ENCODE results near the gene SCART1.
"Not testable (repeated sequence)": the region's sequence is repeated elsewhere in the genome, so short reads cannot be mapped to it uniquely, and the experiment has no call there.

Gene SCART1

DNA sequence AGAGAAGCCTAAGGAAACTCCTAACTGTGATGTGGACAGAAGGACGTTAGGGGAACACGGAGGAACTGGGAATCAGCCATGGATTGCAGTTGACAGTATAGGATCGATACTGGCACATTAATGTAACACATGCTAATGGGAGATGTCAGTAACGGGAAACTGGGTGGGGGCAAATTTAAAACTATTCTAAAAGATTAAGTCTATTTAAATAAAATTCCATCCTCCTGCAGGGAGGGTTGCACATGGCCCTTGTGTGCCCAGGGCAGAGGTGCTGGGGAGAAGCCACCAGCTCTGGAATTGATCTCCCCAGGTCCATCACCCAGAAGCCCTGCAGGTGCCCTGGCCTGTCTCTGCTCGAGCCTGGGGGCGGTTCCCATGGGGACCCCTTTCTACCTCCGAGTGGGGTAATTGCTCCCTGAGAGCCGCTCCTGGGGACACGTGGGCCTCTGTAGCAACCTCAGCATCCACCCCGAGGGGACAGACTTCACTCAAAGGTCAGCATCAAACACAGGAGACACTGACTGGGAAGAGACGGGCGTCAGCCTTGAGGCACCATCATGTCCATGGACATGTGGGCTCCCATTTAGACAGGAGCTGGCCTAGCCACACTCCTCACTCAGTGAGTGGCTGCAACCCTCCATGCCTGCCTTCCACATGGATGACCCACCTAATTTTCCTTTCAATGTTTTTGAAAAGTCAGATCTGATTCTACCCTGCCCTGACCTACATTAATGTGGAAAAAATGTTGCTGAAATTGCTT is 21.1 kb downstream of the SCART1 start:
- no peak for DNase-seq

DNA sequence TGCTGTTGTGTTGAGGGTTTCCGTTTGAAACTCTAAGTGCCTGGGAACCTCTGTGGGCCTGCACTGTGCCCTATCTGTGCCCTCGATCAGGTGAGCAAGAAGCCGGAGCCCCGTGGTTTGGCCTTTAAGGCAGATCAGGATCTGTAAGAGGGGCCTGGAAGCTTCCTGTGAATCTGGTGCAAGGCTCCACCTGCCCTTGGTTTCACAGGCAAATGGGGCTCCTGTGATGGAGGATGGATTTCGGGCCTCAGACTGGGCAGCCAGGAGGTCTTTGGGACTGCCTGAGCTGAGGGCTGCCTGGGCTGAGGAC is 21.6 kb downstream of the SCART1 start:
- DNase-seq = peak; percentile 45

DNA sequence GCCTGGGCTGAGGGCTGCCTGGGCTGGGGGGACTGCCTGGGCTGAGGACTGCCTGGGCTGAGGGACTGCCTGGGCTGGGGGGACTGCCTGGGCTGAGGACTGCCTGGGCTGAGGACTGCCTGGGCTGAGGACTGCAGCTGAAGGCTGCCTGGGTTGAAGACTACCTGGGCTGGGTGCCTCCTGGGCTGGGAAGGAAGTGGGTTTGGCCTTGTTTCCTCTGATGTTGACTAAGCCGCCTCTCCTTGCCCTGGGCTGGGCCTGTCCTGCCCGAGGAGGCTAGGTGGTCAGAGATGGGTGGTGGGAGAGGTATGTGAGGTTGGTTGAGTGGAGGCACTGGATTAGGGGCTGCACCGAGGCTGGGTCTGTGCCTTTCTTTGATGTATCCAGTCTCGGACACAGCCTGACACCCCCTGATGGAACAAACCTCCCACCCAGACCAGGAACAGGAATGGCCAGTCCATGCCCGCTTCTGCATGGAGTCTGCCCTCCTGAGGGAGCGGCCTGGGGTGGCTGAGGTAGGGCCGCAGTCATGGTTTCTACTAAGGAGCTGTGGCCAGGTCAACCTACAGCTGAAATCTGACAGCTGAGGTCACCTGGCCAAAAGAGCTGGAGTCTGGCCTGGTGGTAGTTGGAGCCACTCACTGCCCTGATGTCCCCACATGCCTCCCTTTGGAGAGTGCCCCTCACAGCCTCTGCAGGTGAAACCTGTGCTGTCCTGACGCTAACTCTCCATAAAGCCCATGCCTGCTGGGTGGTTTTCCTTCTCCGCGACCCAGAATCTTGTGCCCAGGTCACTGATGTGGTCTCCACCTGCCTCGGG is 22.3 kb downstream of the SCART1 start:
- peak; percentile 41 for DNase-seq

DNA sequence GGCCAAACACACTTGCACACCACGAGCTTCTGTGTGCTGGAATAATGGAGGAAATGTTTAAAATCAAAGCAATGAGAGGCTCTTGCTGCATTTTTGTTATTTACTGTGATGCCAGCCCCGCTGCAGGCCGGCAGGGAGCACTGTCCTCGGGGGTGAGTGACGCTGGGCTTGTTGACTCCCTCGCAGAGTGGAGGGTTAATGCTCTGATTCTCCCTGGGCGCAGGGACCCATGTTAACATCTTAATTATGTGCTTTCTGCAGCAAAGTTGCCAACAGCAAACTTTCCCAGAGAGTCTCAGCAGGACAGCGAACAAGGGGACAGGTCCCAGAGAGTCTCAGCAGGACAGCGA is 22.9 kb downstream of the SCART1 start:
- no peak for DNase-seq

DNA sequence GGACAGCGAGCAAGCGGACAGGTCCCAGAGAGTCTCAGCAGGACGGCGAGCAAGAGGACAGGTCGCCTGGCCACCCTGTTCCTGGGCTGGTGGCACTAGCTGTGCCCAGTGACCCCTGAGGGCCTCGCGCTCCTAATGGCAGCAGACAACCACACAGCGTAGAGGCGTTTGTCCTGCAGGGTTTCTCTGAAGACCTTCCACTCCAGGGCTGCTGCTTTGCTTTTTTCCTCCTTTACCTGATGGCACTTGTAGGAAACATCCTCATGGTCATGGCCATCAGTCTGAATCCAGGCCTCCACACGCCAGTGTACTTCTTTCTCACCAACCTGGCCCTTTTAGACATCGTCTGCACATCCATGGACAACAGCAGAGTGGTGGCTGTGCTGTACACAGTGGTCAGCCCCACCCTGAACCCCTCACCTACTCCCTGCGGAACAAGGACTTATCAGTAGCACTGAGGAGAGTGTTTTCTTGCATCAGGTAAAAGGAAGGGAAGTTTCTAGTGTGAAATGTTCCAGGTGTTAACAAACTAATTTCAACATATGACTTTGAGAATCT is 27.4 kb downstream of the SCART1 start:
- DNase-seq = no peak

DNA sequence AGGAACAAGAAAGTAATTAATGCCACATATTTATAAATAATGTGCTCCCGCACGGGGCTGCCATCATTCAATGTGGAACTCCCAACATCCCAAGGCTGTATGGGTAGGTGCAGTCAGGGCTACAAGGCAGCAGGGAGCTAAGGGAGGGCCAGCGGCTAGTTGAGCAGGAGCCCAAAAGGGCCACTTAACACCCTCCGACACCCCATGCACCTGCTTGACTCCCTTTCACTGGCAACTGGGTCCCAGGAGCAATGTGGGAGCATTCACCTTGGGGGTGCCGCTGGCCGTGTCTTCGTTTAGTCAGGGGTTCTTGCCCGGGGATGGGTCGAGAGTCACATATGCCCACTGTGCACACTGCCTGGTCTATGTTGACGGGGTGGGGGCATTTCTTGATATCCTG is 27.9 kb downstream of the SCART1 start:
- no peak for DNase-seq

DNA sequence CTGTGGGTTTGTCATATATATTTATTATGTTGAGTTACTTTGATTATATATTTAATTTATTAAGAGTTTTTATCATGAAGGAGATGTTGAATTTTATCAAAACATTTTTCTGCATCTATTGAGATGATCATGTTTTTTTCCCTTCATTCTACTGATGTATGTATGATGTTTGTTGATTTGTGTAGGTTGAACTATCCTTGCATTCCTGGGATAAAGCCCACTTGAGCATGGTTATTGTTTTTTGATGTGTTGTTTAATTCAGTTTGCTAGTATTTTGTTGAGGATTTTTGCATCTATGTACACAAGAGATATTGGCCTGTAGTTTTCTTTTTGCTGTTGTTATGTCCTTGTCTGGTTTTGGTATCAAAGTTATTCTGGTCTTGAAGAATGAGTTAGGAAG is 31.1 kb downstream of the SCART1 start:
- DNase-seq = no peak

DNA sequence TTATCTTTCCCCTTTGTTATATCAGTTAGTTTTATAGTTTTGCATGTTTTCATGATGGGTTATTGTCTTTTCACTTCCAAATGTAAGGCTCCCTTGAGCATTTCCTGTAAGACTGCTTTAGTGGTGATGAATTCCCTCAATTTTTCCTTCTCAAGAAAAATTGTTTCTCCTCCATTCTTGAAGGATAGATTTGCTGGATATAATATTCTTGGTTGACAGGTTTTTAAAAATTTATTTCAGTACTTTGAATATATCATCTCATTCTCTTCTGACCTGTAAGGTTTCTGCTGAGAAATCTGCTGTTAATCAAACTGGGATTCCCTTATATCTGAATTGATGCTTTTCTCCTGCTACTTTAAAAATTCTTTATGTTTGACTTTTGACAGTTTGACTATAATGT is 33.3 kb downstream of the SCART1 start:
- no peak for DNase-seq

DNA sequence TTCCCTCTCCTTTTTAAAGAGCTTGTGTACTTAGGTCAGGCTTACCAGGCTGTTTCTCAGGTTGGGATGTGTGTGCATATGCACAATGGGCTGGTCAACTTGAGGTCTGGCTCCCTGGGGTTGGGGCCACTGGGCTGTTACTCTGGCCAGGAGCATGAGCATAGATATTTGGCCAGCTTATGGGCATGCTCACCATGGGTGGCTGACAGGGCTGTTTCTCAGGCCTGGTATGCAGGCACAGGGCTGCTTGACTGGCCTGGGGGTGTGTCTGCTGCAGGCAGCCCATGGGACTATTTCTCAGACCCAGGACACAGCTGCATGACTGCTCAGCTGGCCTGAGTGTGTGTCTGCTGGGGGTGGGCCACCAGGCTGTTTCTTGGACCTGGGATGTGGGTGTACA is 34.6 kb downstream of the SCART1 start:
- DNase-seq = no peak

DNA sequence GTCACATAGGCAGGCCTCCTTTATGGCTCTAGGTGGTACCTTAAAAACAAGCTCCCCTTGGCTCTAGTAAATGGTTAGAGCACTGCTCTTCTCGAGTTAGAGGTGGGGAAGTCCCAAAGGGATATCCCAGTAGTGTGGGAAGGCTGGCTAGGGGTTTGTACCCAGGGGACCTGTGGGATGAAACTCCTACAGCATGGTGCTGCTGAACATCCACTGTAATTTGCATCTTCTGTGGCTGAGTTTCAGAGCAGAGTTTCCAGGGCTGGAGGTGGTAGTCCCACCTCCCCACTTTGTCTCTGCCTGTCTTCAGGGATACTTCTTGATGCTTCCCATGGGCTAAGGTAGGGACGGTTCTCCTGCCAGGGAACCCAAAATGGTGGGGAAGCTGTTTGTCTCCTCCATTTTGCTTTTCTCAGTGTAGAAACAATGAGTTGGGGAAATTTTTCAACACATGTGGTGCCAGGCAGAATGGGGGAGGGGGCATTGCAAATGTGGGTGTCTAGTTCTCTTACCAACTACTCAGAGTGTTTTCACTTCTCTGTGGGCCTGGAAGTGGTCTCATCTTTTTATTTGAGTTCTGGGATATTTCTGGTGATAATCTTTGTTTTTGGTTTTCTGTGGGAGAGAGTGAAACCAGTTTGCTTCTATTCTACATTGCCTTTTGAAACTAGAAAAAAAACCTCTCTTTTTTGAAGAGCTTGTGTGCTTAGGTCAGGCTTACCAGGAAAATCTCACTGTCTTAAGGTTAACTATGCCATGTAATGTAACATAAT is 36.3 kb downstream of the SCART1 start:
- DNase-seq = no peak

DNA sequence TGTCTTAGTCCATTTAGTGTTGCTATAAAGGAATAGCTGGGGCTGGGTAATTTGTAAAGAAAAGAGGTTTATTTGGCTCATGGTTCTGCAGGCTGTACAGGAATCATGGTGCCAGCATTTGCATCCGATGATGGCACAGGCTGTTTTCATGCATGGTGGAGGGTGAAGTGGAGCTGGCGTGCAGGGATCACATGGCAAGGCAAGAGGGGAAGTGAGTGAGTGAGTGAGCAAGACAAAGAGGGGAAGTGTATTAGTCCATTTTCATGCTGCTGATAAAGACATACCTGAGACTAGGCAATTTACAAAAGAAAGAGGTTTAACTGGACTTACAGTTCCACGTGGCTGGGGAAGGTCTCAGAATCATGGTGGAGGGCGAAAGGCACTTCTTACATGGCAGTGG is 39.8 kb downstream of the SCART1 start:
- DNase-seq = not testable (repeated sequence)

DNA sequence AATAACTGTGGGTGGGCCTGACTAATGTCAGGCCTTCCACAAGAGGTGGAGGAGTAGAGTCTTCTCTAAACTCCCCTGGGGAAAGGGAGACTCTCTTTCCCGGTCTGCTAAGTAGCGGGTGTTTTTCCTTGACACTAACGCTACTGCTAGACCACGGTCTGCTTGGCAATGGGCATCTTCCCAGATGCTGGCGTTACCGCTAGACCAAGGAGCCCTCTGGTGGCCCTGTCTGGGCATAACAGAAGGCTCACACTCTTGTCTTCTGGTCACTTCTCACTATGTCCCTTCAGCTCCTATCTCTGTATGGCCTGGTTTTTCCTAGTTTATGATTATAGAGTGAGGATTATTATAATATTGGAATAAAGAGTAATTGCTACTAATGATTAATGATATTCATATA is 43.6 kb downstream of the SCART1 start:
- DNase-seq = peak; percentile 14

DNA sequence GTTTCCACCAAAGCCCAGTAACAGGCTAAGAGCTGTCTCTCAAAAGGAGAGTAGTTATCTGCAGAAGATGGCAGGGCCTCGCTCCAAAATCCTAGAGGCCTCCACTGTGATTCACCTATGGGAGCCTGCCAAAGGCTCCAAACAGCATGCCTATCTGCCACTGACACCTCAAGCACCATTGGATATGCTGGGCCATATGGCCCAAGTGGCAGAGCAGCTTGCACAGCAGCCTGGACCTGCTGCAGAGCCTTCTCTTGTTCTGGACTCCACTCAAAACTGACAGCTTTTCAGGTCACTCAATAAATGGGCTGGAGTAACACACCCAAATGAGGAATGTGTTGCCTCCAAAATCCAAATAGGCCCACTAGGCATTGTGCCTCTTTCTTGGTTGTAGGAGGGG is 45.4 kb downstream of the SCART1 start:
- not testable (repeated sequence) for DNase-seq

DNA sequence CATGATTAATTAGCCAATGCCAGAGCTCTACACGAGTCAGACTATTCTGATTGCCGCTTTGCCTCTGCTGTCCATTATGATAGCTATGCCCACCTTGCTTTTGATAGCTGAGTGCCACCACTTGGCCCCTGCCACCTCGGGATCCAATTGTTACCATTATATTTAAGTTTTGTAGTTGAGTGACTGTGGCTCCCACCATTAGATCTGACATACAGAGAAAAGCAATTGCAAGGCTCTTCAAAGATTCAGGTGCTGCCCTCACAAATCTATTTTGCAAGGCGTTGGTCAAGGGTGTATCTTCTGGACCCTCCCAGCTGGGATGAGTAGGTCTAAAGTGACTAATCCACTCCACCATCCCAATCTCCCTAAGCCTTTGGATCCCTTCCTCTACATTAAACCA is 47.2 kb downstream of the SCART1 start:
- DNase-seq = not testable (repeated sequence)

DNA sequence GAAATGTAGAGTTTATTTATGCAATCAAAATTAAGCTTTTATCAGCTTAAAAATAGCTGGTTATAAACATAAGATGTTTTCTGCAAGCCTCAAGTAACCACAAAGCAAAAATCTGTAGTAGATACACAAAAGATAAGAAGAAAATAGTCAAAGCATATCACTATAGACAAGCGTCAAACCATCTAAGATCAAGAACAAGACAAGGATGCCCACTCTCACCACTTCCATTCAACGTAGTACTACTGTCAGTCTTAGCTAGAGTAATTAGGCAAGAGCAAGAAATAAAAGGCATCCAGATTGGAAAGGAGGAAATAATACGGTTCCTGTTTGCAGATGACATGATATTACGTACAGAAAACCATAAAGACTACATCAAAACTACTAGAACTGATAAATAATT is 56.0 kb downstream of the SCART1 start:
- DNase-seq = no peak

DNA sequence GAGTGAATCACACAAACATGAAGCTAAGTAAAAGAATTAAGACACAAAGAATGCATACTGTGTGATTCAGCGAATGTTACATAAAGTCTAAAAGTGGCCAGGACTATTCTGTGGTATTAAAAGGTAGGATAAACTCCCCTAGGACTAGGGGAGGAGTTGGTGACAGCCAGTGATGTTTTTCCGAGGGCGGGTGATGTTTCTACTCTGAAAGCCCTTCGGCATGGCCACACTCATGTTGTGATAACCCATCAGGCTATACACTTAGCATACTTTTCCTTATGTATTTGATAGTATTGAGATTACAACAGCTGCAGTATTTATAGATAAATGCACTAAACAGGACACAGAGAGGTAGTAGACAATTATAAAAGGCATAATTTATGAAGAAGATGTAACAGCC is 57.7 kb downstream of the SCART1 start:
- DNase-seq = no peak

DNA sequence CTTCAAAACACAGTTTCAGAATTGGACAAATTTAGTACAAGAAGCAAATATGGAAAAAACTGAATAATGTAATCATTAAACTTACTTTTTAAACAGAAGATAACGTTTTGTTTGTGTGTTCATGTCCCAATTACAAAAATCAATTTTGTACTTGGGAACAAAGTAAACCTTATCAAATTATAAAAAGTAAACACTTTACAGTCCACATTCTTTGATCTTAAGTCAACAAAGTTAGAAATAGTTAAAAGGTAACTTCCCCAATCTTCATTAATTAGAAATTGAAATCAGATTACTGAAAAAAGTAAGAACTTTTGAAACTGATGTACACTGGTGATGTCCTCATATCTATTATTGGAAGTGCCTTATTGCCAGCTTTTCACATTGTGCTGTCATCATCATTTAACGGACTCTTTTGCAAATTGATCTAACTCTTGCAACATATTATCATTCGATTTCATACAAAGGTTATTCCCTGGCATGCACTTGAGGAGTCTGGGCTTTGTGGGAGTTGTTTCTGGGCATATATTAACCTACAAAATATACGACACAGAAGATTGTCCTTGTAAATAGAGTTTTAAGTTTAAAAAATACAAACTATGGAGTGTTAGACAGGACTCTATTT is 58.3 kb downstream of the SCART1 start:
- no peak for DNase-seq

DNA sequence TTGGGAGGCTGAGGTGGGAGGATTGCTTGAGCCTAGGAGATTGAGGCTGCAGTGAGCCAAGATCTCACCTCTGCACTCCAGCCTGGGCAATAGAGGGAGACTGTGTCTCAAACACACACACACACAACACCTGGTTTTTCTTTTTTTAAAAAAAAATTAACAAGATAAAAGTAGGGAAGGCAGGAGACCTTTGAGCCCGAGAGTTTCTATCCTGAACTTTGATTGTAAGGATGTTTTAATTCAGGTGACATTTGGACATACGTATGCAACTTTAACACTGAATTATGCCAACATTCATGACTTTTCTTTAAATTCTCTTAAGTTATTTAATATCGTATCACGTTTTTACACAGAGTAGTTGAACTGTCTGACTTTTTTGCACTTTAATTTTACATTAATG is 61.7 kb downstream of the SCART1 start:
- DNase-seq = no peak

DNA sequence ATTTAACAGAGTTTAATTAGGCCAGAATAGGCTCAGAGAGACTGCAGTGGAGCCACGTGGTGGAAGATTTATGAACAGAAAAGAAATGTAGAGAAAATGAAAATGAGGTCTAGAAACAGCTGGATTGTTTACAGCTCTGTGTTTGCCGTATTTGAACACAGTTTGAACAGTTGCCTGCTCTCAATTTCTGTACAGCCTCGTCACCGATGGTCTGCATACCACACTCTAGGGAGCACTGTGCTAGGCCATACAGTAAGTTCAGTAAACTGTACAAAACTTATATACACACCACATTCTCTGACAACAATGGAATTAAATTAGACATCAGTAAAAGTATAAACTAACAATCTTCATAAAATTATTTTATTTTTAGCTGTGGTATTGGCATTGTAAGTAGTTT is 62.3 kb downstream of the SCART1 start:
- DNase-seq = no peak

DNA sequence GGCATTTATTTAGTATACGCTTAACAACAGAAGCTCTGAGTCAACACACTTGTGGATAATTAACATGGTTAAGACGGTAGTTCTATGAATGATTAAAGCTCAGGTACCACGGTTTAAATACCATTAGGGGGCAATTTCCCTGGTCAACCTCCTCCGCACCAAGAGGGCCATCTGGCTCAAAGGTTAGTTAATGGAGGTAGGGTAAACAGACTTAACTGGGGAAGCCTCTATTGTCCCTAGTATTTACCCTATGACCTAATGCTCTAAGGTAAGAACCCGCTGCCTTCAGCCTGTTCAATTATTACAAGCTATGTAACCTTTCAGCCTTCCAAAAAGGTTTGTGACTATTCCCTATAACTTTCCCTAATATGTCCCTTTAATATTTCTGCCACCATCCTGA is 64.8 kb downstream of the SCART1 start:
- DNase-seq = not testable (repeated sequence)

Measured in activated CD4-positive, alpha-beta T cell treated with anti-CD3 and anti-CD28 coated beads, Interleukin-10, Interleukin-2, amounts not matched to agents 100 ng/mL and 50 ng/mL, durations not matched to agents 16 hours and 8 hours (primary cell).